ENCODE measurements around the gene TXNDC2.

- no peak for TF ChIP-seq CBX5 (IDR thresholded peaks at IDR 0.05; ENCODE audit: borderline replicate concordance, low read depth)
- no peak for TF ChIP-seq EZH2 (IDR thresholded peaks at IDR 0.05; ENCODE audit: borderline replicate concordance, low read depth, low read length)
- TF ChIP-seq ZBTB12 (CRISPR knock-in tag; IDR thresholded peaks at IDR 0.05) = no peak
- TF ChIP-seq HNRNPL (IDR thresholded peaks at IDR 0.05; ENCODE audit: low read depth, low read length) = no peak
- no peak for TF ChIP-seq JUN (IDR thresholded peaks at IDR 0.05; ENCODE audit: borderline replicate concordance, low read depth, low read length)
- no peak for TF ChIP-seq JUN (CRISPR knock-in tag; IDR thresholded peaks at IDR 0.05; ENCODE audit: borderline replicate concordance)
- TF ChIP-seq ATF6 (CRISPR knock-in tag; IDR thresholded peaks at IDR 0.05) = no peak
- no peak for TF ChIP-seq PHF20 (IDR thresholded peaks at IDR 0.05; ENCODE audit: partially characterized antibody)
- no peak for TF ChIP-seq GABPB1 (CRISPR knock-in tag; IDR thresholded peaks at IDR 0.05)
- no peak for TF ChIP-seq SREBF1 (IDR thresholded peaks at IDR 0.05; ENCODE audit: borderline replicate concordance, low read depth, low read length)
- no peak for TF ChIP-seq RAD21 (CRISPR knock-in tag; conservative IDR thresholded peaks at IDR 0.05 in 1 of 2, IDR thresholded peaks at IDR 0.05 in 1 of 2)
- no peak for TF ChIP-seq ZFX (CRISPR knock-in tag; IDR thresholded peaks at IDR 0.05)
- no peak for TF ChIP-seq TBL1XR1 (IDR thresholded peaks at IDR 0.05; ENCODE audit: low read length in 2 of 2)
- TF ChIP-seq HOMEZ (CRISPR knock-in tag; IDR thresholded peaks at IDR 0.05) = no peak
- no peak for TF ChIP-seq ZNF668 (CRISPR knock-in tag; IDR thresholded peaks at IDR 0.05)
Measured at GRCh38 chr18:9845256-9845655, 40.5 kb upstream of the TXNDC2 start.

All from K562 (cell line).